GM12864 (cell line): ENCODE measurements around the gene DCC.

ENCODE experiments used
- DNase-seq: peaks from one replicate; pipeline ENCODE4 v3.0.0-alpha.2; 2011; ENCODE audit warnings: low read depth
- H3K4me3 ChIP-seq: 2 replicates; pipeline ENCODE4 v1.5.1; 2011; ENCODE audit warnings: mild to moderate bottlenecking, low read depth, low read length, control low read depth
- CTCF ChIP-seq: IDR thresholded peaks from 2 replicates; pipeline ENCODE4 v1.5.1; 2011; ENCODE audit warnings: low read depth, mild to moderate bottlenecking, moderate library complexity, low read length, control low read depth, inconsistent platforms; ENCODE audit errors: missing control alignments

DCC gene

GRCh38 chr18:52452427-52452826, 112.4 kb downstream of the DCC start:
- no peak for DNase-seq
- H3K4me3 ChIP-seq, result no peak overlapping the region
- no peak for TF ChIP-seq CTCF

- no peak overlapping the region for H3K4me3 ChIP-seq
- DNase-seq, result no peak
- TF ChIP-seq CTCF, result no peak
Measured at GRCh38 chr18:52459890-52460289, 119.9 kb downstream of the DCC start.

- TF ChIP-seq CTCF, result no peak
- no peak overlapping the region for H3K4me3 ChIP-seq
- DNase-seq, result no peak
Measured at GRCh38 chr18:52462853-52463252, 122.9 kb downstream of the DCC start.

- no peak for TF ChIP-seq CTCF
- no peak for DNase-seq
- H3K4me3 ChIP-seq, result no peak overlapping the region
Measured at GRCh38 chr18:52465391-52465790, 125.4 kb downstream of the DCC start.

GRCh38 chr18:52468496-52468895, 128.5 kb downstream of the DCC start:
- no peak for TF ChIP-seq CTCF
- no peak for DNase-seq
- no peak overlapping the region for H3K4me3 ChIP-seq

GRCh38 chr18:52475325-52475724, 135.3 kb downstream of the DCC start:
- no peak overlapping the region for H3K4me3 ChIP-seq
- TF ChIP-seq CTCF, result no peak
- no peak for DNase-seq

GRCh38 chr18:52481116-52481515, 141.1 kb downstream of the DCC start:
- TF ChIP-seq CTCF, result no peak
- no peak for DNase-seq
- H3K4me3 ChIP-seq, result no peak overlapping the region
